Measurements from ENCODE around the gene HTR6. TPM values are rescaled to one million over a fixed set of nuclear protein-coding genes. Genes with fewer than 3 reads are reported as not detected.

Gene HTR6
- total and polyA plus RNA-seq, 8 donors, result 0.09 TPM; not detected in 7

GRCh38 chr1:19683351-19683750 is 18.7 kb downstream of the HTR6 start:
- Histone ChIP-seq H3K27me3 (no peaks in the 10 kb centered on the region), H3K9me3 (peaks cover 0 to 4% of the 10 kb centered on the region in 2 donors), H3K27ac (no peak overlapping the region), H3K4me3 (no peak overlapping the region), H3K4me1 (no peaks in the 10 kb centered on the region), H3K36me3 (peaks cover 0 to 33% of the 10 kb centered on the region in 2 donors)
- TF ChIP-seq CTCF (IDR thresholded peaks at IDR 0.05), result no peak
- ATAC-seq (no peak), DNase-seq (no peak)
- intact Hi-C loops (cut with DNase I), result no loop called here

DNA sequence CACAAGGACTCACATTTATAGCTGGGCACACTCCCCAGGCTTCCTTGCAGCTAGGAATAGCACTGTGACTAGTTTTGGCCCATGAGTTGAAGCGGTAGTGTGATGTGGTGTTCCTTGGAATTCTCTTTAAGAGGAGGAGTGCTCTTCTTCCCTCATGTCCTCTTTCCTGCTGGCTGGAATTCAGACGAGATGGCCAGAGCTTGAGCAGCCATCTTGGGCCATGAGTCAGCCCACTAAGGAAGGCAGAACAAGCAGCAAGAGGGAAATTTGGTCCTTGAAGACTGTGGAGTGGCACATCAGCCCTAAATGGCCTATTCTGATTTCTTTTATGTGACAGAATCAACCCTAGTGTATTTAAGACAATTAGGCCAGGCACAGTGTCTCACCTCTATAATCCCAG is 20.0 kb downstream of the HTR6 start:
- no peak overlapping the region for H3K4me3 ChIP-seq
- TF ChIP-seq CTCF (IDR thresholded peaks at IDR 0.05), result no peak
- ATAC-seq (no peak), DNase-seq (no peak)
- peaks cover 0 to 44% of the 10 kb centered on the region in 2 donors for H3K36me3 ChIP-seq
- H3K27me3 ChIP-seq, result no peaks in the 10 kb centered on the region
- intact Hi-C loops (cut with DNase I), result no loop called here
- H3K9me3 ChIP-seq, result peaks cover 0 to 5% of the 10 kb centered on the region in 2 donors
- no peak overlapping the region for H3K27ac ChIP-seq
- H3K4me1 ChIP-seq, result no peaks in the 10 kb centered on the region

- Histone ChIP-seq H3K4me1 (no peaks in the 10 kb centered on the region), H3K27me3 (no peaks in the 10 kb centered on the region), H3K4me3 (no peak overlapping the region), H3K27ac (no peak overlapping the region), H3K36me3 (peaks cover 0 to 55% of the 10 kb centered on the region in 2 donors), H3K9me3 (peaks cover 0 to 15% of the 10 kb centered on the region in 2 donors)
- no peak for ATAC-seq
- TF ChIP-seq CTCF (IDR thresholded peaks at IDR 0.05), result no peak
- intact Hi-C loops (cut with DNase I), result no loop called here
- DNase-seq, result no peak
Observed at GRCh38 chr1:19685994-19686393, 21.3 kb downstream of the HTR6 start.

DNA sequence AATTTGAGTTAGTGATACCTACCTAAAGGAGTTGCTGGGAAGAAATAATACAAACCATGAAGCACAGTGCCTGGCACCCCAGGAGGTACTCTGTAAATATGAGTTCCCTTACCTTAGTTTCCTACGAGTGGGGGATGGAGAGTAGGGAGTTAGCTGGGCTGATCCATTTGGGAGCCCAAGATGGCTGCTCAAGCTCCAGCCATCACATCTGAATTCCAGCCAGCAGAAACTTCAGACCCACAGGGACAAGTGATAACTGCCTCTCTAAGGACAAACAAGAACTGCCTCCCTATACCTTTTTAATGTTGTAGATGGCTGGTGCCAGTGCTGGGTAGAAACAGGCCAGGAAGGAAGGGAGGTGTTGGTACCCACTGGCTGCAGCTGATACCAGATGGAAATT is 22.7 kb downstream of the HTR6 start:
- intact Hi-C loops (cut with DNase I), result no loop called here
- DNase-seq (no peak), ATAC-seq (no peak)
- H3K9me3 ChIP-seq, result peaks cover 0 to 15% of the 10 kb centered on the region in 2 donors
- H3K4me1 ChIP-seq, result no peaks in the 10 kb centered on the region
- H3K27me3 ChIP-seq, result no peaks in the 10 kb centered on the region
- H3K4me3 ChIP-seq, result no peak overlapping the region
- peaks cover 0 to 62% of the 10 kb centered on the region in 2 donors for H3K36me3 ChIP-seq
- H3K27ac ChIP-seq, result no peak overlapping the region
- no peak for TF ChIP-seq CTCF (IDR thresholded peaks at IDR 0.05)

GRCh38 chr1:19688041-19688842 is 23.6 kb downstream of the HTR6 start:
- no peaks in the 10 kb centered on the region for H3K27me3 ChIP-seq
- no peak for DNase-seq
- no peak overlapping the region for H3K4me3 ChIP-seq
- peaks cover 0 to 15% of the 10 kb centered on the region in 2 donors for H3K9me3 ChIP-seq
- H3K36me3 ChIP-seq, result peaks cover 0 to 59% of the 10 kb centered on the region in 2 donors
- intact Hi-C loops (cut with DNase I), result no loop called here
- no peak for ATAC-seq
- no peak for TF ChIP-seq CTCF (IDR thresholded peaks at IDR 0.05)
- H3K27ac ChIP-seq, result no peak overlapping the region
- H3K4me1 ChIP-seq, result no peaks in the 10 kb centered on the region

Data from left lung (tissue), 10 donors.